GM19467 (cell line): ENCODE results near the gene PNPO.
"Not testable (repeated sequence)": the region's sequence is repeated elsewhere in the genome, so short reads cannot be mapped to it uniquely, and the experiment has no call there.

Experiments
- ATAC-seq: cut with Tn5 transposase; IDR thresholded peaks from one replicate; pipeline ENCODE4 v1.9.1; 2021; ENCODE audit warnings: mild to moderate bottlenecking, moderate library complexity; ENCODE audit not compliant: unreplicated experiment

PNPO gene

GRCh38 chr17:47970725-47971499, 29.5 kb downstream of the PNPO start, which contains the start of gene CDK5RAP3:
TSS of gene CDK5RAP3 (plus strand) at chr17:47971113. CDS start at chr17:47971147, 34 bp downstream.
- peak; percentile 96 for ATAC-seq

DNA sequence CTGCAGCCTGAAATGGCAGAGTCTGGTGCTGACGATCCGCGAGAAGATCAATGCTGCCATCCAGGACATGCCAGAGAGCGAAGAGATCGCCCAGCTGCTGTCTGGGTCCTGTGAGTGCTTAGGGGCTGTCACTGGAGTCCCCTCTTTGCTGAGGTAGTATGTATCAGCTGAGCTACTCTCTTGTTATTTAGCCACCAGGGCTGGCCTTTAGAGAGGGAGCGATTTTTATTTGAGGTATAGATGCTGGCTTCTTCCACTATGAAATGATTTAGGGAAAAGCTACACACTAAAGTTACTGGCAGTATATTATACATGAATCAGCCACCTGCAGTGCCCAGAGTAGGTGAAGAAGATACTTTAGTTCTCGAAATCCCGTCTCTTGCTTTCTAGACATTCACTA, 32.2 kb downstream of the PNPO start:
- no peak for ATAC-seq

DNA sequence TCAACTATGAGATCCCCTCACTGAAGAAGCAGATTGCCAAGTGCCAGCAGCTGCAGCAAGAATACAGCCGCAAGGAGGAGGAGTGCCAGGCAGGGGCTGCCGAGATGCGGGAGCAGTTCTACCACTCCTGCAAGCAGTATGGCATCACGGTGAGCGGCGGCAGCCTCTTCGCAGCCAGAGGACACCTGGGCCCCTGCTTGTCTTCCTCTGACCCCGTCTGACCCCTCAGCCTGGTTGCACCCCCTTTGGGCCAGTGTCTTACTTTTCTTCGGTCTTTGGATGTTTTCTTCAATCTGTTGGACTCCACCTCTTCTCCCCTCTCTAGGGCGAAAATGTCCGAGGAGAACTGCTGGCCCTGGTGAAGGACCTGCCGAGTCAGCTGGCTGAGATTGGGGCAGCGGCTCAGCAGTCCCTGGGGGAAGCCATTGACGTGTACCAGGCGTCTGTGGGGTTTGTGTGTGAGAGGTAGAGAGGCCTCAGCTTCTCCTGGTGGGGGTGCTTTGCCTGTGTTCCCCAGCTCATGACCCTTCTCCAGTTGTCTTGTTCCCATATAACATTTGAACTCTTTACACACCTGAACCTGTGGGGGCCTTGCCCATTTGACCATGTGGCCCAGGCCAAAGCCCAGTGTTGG, 33.9 kb downstream of the PNPO start:
- no peak for ATAC-seq

DNA sequence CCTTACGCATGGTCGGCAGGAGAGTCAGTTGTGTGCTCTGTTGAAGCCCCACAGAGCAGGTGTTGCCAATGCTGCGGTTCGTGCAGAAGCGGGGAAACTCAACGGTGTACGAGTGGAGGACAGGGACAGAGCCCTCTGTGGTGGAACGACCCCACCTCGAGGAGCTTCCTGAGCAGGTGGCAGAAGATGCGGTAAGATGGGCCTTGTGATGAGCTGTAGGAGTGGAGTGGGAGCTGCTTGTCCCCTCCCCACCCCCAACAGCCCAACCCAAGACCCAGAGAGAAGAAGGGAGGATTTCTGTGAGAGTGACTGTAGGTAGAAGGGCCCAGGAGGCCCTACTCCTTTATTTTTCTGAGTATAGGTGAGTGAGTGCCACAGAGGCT, 34.4 kb downstream of the PNPO start:
- no peak for ATAC-seq

DNA sequence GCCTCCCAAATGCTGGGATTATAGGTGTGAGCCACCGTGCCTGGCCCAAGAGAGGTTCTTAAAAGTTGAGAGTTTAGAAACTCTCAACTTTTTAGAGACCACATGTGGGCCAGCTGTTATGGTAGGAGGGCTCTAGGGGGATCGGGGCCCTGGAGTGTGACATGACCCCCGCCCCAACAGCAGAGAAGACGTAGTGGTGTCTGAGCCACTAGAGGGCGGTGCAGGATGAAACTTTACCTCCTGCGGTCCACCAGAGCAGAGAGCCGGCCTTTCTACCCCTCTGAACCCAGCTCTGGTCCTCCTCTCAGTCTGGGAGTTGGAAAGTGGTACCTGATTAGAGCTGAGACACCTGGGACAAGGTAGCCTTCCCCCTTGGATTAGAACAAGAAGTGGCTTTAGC, 37.0 kb downstream of the PNPO start:
- no peak for ATAC-seq

DNA sequence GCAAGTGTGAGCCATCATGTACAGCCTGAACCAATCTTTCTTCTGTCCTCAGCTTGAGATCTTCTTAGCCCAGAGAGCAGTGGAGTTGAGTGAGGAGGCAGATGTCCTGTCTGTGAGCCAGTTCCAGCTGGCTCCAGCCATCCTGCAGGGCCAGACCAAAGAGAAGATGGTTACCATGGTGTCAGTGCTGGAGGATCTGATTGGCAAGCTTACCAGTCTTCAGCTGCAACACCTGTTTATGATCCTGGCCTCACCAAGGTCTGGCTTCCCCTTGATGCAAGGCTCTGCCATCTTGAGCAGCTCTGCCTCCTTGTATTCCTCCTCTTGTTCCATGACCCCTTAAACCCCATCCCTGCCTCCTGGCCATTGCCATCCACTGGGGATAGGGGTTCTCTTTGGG, 39.2 kb downstream of the PNPO start:
- ATAC-seq = no peak

- no peak for ATAC-seq
Measured at GRCh38 chr17:47981462-47981861, 40.1 kb downstream of the PNPO start.

GRCh38 chr17:47982091-47982617, 40.8 kb downstream of the PNPO start:
- ATAC-seq = no peak

DNA sequence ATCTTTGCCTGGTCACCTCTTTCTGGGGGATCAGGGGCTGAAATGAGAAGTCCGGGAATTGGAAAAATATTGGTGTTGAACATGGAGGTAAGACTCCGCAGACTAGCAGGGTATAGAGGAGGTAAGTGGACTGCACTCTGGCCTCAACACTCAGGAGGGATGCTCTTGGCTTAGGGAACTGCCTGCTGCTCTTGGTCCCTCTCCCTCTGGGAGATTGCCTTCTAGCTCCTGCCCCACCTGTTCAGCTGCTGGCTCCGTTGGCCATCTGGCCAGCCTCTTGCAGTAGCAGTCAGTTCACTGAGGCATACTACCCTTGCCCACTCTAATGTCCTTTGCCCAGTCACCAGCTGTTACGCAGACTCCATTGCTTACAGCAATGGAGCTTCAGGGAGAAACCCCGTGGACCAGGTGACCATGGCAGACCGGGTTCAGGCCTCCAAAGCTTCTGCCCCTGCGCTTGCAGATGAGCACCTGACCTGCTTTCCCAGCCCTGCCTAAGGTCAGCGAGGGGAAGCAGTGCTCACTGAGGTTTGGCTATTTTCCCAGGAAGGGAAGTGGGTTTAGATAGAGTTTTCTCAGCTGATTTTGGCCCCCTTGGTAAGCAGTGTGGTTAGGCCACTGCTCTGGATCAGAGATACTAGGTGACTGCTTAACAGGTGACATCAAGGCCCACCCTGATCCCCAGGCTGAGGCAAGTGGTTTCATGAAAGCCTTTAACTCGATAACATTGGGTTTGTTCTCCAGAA, 41.4 kb downstream of the PNPO start:
- ATAC-seq = no peak

DNA sequence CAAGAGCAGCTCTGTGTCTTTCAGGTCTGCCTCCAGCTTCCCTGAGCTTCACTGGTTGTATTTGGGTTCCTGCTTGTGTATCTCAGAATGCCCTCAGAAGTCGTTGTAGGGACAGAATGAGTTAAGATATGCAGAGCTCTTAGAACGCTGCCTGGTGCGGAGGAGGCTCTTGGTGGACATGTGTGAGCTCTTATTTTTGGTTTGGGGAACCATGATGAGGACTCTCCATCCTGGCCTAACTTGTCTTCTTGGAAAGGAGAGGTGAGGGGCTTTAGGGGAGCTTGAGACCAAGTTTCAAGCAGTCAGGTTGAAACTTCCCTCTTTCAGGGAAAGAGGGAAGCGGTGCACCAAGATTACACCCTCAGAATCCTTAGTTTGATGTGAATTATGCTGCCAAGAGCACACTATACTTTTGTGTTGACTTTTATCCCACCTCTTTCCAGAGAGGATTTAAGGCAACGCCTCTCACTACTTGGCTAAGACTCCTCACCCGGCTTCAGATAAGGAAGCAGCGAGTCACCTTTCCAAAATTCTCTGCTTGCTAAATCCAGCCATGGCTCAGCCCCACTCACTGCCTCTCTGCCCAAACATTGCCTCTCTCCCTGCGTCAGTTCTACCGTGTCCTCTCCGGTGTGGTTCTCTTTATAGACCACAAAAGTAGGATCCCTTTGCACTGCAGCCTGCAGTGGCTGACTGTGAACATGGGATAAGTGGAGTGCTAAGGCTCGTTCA, 42.3 kb downstream of the PNPO start:
- ATAC-seq = no peak

DNA sequence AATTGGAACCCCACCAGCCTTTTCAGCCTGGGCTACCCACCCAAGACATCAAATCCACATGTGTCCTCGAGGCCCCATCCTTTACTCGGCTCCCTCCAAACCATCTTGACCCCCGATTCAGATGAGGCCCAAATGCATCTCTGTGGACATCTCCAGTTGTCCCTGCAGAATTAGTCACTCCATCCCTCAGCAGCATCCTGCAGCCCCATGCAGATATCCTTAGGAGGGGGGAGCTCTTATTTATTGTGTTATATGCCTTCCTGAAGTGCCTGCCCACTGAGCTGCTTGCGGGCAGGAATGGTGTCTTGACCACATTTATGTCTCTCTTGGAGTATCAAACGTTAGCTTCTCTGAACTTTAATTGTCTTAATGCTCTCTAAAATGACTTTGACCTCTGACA, 45.1 kb downstream of the PNPO start:
- ATAC-seq = no peak

DNA sequence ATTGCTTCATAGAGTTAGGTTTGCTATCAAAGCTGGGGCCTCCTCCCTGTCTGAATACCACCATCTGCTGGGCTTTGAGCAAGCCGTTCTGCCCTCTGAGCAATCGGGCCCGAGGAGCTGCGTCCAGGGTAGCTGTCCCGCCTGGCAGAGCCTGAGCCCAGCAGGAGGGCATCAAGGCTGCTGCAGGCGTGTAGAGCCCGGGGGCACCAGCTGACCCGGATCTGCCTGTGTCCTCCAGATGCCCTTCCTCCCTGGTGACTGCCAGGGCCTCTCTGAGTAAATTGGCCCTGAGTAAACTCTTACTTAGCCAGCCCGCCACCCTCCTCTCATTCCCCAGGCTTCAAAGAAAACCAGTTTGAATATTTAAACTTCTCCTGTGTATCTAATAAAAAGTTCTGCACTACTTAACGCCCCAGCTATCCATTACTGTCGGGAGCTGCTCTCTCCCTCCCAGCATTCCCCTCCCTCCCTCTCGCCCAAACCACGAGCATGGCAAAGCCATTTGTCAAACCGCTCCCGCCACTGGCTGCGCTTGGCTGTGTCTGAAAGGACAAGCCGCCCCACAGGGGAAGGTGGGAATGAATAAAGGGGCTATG, 46.0 kb downstream of the PNPO start:
- ATAC-seq = no peak

DNA sequence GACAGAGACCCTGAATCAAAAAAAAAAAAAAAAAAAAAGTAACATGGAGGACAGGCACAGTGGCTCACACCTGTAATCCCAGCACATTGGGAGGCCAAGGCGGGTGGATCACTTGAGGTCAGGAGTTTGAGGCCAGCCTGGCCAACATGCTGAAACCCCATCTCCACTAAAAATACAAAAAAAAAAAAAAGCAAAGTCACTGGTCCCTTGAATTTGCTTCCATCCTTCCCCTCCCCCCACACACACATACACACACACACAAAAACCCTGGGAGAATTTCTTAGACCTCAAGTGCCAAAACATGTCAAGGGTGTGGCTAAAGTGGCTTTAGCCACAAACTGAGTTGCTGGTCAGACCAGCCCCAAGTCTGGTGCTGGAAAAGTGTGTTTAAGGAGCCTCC, 47.1 kb downstream of the PNPO start:
- not testable (repeated sequence) for ATAC-seq

GRCh38 chr17:47989159-47989558, 47.8 kb downstream of the PNPO start:
- ATAC-seq = no peak

DNA sequence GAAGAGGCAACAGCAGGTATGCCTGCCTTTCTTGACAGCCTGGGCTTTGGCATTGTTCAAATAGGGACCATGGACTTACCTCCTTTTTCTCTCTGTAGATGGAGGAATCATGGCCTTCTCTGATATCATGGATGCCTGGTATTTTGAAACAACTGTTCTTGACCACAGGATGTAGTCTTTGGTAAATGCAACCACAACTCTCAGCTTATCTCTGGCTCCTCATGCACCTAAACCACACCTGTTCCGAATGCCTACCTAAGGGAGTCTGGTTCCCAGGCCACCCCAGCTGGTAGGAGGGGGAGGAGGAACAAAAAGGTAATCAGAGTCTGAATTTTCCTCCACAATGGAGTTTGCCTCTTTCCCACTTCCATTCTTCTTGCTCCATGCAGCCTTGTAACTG, 48.3 kb downstream of the PNPO start:
- no peak for ATAC-seq

DNA sequence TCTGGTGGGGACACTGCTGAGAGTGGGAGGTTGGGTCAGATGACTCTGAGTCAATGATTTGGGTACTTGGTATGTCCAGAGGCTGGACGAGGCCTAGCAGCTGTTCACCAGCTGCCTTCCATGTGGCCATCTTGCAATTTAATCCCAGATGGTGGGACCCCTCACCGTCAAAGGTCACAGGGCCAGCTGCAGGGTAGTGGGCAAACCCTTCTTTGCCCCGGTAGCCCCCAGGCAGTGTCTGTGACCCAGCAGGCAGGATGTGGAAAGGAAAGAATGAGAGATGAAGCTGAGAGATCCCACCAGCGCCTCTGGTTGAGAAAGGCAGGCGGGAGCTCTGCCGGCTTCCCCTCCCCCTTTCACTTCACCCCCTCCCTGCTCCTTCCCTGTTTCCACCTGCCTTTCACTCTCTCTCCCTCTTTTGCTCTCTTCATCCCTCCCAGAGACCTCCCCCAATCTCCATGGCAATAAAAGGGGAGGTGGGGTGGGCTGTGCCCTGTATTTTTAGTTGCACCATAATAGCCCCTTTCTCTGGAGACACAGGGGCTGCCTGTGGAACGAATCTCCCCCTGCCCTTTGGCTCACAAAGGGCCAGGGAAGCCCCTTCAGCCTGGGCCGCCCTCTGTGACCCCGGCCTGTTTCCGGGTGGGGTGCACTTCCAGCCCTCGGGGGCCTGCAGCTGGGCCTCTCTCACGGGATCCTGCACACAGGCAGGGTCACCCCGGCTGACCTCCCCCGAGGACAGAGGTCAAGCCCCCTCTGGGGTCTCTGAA, 49.8 kb downstream of the PNPO start:
- no peak for ATAC-seq

DNA sequence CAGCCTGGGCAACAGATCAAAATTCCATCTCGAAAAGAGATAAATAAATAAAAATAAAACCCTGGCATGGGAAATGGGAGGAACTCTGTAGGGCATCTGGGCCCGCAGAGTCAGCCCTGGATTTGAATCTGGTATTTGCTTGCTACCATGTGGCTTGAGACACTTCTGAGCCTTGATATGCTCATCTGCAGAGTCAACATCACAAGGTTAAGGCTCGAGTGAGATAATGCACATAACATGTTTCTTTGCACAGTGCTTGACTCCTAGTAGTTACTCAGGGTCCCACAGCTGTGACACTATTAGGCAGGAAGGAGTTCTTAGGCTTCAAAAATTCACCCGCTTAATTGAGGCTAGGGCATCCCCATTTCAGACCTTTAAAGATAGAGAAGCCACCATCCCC, 50.8 kb downstream of the PNPO start:
- no peak for ATAC-seq

DNA sequence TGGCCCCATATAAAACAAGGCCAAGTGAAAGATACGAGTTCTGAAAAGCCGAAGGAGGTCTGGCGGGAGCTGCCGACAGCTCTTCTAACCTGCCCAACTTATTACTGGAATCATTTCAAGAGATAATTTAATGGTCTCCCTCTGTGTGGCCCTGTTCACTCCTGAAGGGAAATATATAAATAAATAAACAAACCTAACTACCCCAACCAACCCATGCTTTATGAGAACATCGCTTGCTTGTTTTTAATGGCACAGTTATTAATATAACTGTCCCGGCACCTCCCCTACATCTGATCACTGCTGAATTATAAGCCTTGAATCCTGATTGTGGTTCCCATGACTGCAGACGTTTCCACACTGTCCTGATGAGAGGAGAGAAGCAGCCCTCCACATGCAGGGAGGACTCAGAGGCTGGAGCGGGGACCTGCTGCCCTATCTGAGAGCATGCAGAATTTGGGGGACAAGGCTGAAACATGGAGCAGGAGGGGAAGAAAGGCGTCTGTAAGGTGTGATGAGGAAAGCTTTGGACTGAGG, 51.7 kb downstream of the PNPO start:
- ATAC-seq = no peak

- ATAC-seq = no peak
Measured at GRCh38 chr17:47993964-47994363, 52.6 kb downstream of the PNPO start.

DNA sequence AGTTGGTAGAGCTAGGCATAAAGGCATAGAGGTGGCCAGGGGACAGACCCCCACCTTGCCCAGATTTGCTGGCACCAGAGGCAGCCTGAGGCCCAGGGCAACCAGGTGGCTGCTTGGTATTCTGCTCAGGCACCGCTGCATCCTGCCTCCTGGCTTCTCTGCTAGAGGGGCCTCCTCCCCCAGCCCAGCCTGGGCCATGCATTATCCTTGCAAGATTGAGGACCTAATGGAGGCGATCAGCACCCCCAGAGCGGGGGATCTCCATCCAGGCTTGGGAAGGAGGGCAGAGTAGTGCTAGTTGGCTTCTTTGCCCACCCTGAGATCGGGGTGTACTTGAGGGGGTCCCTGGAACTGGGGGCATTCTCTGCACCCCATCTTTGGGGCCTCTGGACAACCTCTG, 53.4 kb downstream of the PNPO start:
- ATAC-seq = no peak
